PFSK-1 (cell line): Measurements from ENCODE around the gene GNAO1.

ENCODE experiments used
- POLR2AphosphoS5 ChIP-seq: IDR thresholded peaks from 2 replicates; pipeline ENCODE4 v1.6.1; 2012; ENCODE audit warnings: low read depth, mild to moderate bottlenecking, control low read depth, low read length, moderate library complexity
- REST ChIP-seq, 2 experiments: IDR thresholded peaks; 2 replicates each; pipeline versions ENCODE4 v1.6.1 to v1.8.0; 2011 to 2012; ENCODE audit warnings: low read depth in 2 of 2, low read length in 2 of 2, control low read depth in 1 of 2, inconsistent platforms in 1 of 2, mild to moderate bottlenecking in 1 of 2, moderate library complexity in 1 of 2; ENCODE audit not compliant: insufficient read depth in 1 of 2
- SIN3A ChIP-seq: IDR thresholded peaks from 2 replicates; pipeline ENCODE4 v1.6.1; 2012; ENCODE audit warnings: mild to moderate bottlenecking, low read length, moderate library complexity, borderline replicate concordance; ENCODE audit not compliant: insufficient read depth
- TAF1 ChIP-seq: IDR thresholded peaks from 2 replicates; pipeline ENCODE4 v1.6.1; 2012; ENCODE audit warnings: low read length, control low read depth, borderline replicate concordance; ENCODE audit not compliant: insufficient read depth

GRCh38 chr16:56312556-56312955, 121.3 kb downstream of the GNAO1 start:
- TF ChIP-seq TAF1: no peak
- no peak for TF ChIP-seq REST (IDR thresholded peaks at IDR 0.05; ENCODE audit: insufficient read depth in 1 of 2, low read depth in 2 of 2, low read length in 2 of 2)
- no peak for TF ChIP-seq POLR2AphosphoS5
- TF ChIP-seq SIN3A: no peak
